ENCODE measurements around the gene DNM1. TPM values are rescaled to one million over a fixed set of nuclear protein-coding genes. Genes with fewer than 3 reads are reported as not detected.

DNM1 gene
- total RNA-seq, 1 donor from 2014 or later: 276 TPM

GRCh38 chr9:128249908-128250838, 47.0 kb downstream of the DNM1 start:
- no peak for TF ChIP-seq CTCF (IDR thresholded peaks at IDR 0.05; ENCODE audit: partially characterized antibody, unreplicated experiment)
- peaks cover 23% of the 10 kb centered on the region for H3K27me3 Mint-ChIP-seq (ENCODE audit: unreplicated experiment)
- no peak overlapping the region for H3K27ac Mint-ChIP-seq (ENCODE audit: unreplicated experiment)
- peak overlapping the region; percentile 74 for H3K4me3 Mint-ChIP-seq (ENCODE audit: unreplicated experiment)
- H3K36me3 Mint-ChIP-seq (ENCODE audit: unreplicated experiment): peaks cover 6% of the 10 kb centered on the region
- peak; percentile 95 for DNase-seq
- peaks cover 9% of the 10 kb centered on the region for H3K9me3 Mint-ChIP-seq (ENCODE audit: unreplicated experiment)
- peaks cover 25% of the 10 kb centered on the region for H3K4me1 Mint-ChIP-seq (ENCODE audit: low read depth, unreplicated experiment)

- Mint-ChIP-seq H3K4me3 (ENCODE audit: unreplicated experiment) (peak overlapping the region; percentile 82), H3K27me3 (ENCODE audit: unreplicated experiment) (peaks cover 24% of the 10 kb centered on the region), H3K9me3 (ENCODE audit: unreplicated experiment) (peaks cover 9% of the 10 kb centered on the region), H3K4me1 (ENCODE audit: low read depth, unreplicated experiment) (peaks cover 20% of the 10 kb centered on the region), H3K36me3 (ENCODE audit: unreplicated experiment) (peaks cover 6% of the 10 kb centered on the region), H3K27ac (ENCODE audit: unreplicated experiment) (no peak overlapping the region)
- no peak for TF ChIP-seq CTCF (IDR thresholded peaks at IDR 0.05; ENCODE audit: partially characterized antibody, unreplicated experiment)
- DNase-seq: no peak
Observed at GRCh38 chr9:128250839-128251731, 47.9 kb downstream of the DNM1 start.

- Mint-ChIP-seq H3K4me1 (ENCODE audit: low read depth, unreplicated experiment) (peaks cover 20% of the 10 kb centered on the region), H3K4me3 (ENCODE audit: unreplicated experiment) (peak overlapping the region; percentile 48), H3K9me3 (ENCODE audit: unreplicated experiment) (peaks cover 9% of the 10 kb centered on the region), H3K27me3 (ENCODE audit: unreplicated experiment) (peaks cover 22% of the 10 kb centered on the region), H3K36me3 (ENCODE audit: unreplicated experiment) (peaks cover 6% of the 10 kb centered on the region), H3K27ac (ENCODE audit: unreplicated experiment) (no peak overlapping the region)
- no peak for TF ChIP-seq CTCF (IDR thresholded peaks at IDR 0.05; ENCODE audit: partially characterized antibody, unreplicated experiment)
- DNase-seq: no peak
Observed at GRCh38 chr9:128251732-128252100, 48.5 kb downstream of the DNM1 start.

- Mint-ChIP-seq H3K27ac (ENCODE audit: unreplicated experiment) (peak overlapping the region; percentile 65), H3K27me3 (ENCODE audit: unreplicated experiment) (peaks cover 25% of the 10 kb centered on the region), H3K9me3 (ENCODE audit: unreplicated experiment) (peaks cover 9% of the 10 kb centered on the region), H3K36me3 (ENCODE audit: unreplicated experiment) (peaks cover 6% of the 10 kb centered on the region), H3K4me1 (ENCODE audit: low read depth, unreplicated experiment) (peaks cover 20% of the 10 kb centered on the region), H3K4me3 (ENCODE audit: unreplicated experiment) (peak overlapping the region; percentile 8)
- no peak for DNase-seq
- no peak for TF ChIP-seq CTCF (IDR thresholded peaks at IDR 0.05; ENCODE audit: partially characterized antibody, unreplicated experiment)
Observed at GRCh38 chr9:128252317-128253139, 49.3 kb downstream of the DNM1 start.

Measured in glutamatergic neuron (in vitro differentiated cells).